ENCODE results near the gene FAM181A. TPM values are rescaled to one million over a fixed set of nuclear protein-coding genes. Genes with fewer than 3 reads are reported as not detected.

FAM181A gene
- polyA plus RNA-seq, 1 donor from 2014 or later, result 0.43 TPM

- no peak overlapping the region for H3K4me3 ChIP-seq (ENCODE audit: low read length)
- H3K27ac ChIP-seq (ENCODE audit: low read length), result no peak overlapping the region
- H2AFZ ChIP-seq (ENCODE audit: low read depth, low read length), result no peak overlapping the region
- H3K79me2 ChIP-seq (replicated peaks; ENCODE audit: insufficient read depth, low read length), result no peaks in the 10 kb centered on the region
- H3K9me3 ChIP-seq (ENCODE audit: low read length), result no peaks in the 10 kb centered on the region
- no peak for TF ChIP-seq RAD21 (conservative IDR thresholded peaks at IDR 0.05)
- TF ChIP-seq POLR2AphosphoS5 (IDR thresholded peaks at IDR 0.05), result no peak
- no peak for TF ChIP-seq TAF1 (IDR thresholded peaks at IDR 0.05; ENCODE audit: low read depth)
- TF ChIP-seq EZH2 (IDR thresholded peaks at IDR 0.05; ENCODE audit: borderline replicate concordance, insufficient read depth, low read length, poor library complexity, severe bottlenecking), result no peak
- TF ChIP-seq CTCF (IDR thresholded peaks at IDR 0.05; ENCODE audit: poor library complexity, severe bottlenecking), result no peak
- no peak for TF ChIP-seq MXI1 (conservative IDR thresholded peaks at IDR 0.05; ENCODE audit: poor library complexity, severe bottlenecking)
- no peak for TF ChIP-seq REST (IDR thresholded peaks at IDR 0.05; ENCODE audit: borderline replicate concordance)
- no peak for TF ChIP-seq SMC3 (conservative IDR thresholded peaks at IDR 0.05; ENCODE audit: poor library complexity)
- TF ChIP-seq EP300 (conservative IDR thresholded peaks at IDR 0.05; ENCODE audit: poor library complexity, severe bottlenecking), result no peak
- no peaks in the 10 kb centered on the region for H3F3A ChIP-seq (ENCODE audit: insufficient read depth, low read length, poor library complexity, severe bottlenecking)
- H4K20me1 ChIP-seq (ENCODE audit: insufficient read depth), result no peaks in the 10 kb centered on the region
- no peak overlapping the region for H3K4me2 ChIP-seq (ENCODE audit: low read length)
- H3K36me3 ChIP-seq (ENCODE audit: insufficient read depth, low read length), result no peaks in the 10 kb centered on the region
- H3K27me3 ChIP-seq (ENCODE audit: insufficient read depth, low read depth, low read length), result no peaks in the 10 kb centered on the region
- H3K9ac ChIP-seq (ENCODE audit: low read length), result no peak overlapping the region
- H3K9me2 ChIP-seq (ENCODE audit: insufficient read depth, low read length), result no peaks in the 10 kb centered on the region
These were observed 32.0 kb upstream of the FAM181A start for GRCh38 chr14:93895023-93895604.

GRCh38 chr14:93897476-93897845 lies 29.7 kb upstream of the FAM181A start:
- H3K9ac ChIP-seq (ENCODE audit: low read length), result no peak overlapping the region
- H3F3A ChIP-seq (ENCODE audit: insufficient read depth, low read length, poor library complexity, severe bottlenecking), result no peaks in the 10 kb centered on the region
- H3K4me3 ChIP-seq (ENCODE audit: low read length), result no peak overlapping the region
- no peaks in the 10 kb centered on the region for H3K36me3 ChIP-seq (ENCODE audit: insufficient read depth, low read length)
- no peaks in the 10 kb centered on the region for H3K79me2 ChIP-seq (replicated peaks; ENCODE audit: insufficient read depth, low read length)
- no peak overlapping the region for H3K27ac ChIP-seq (ENCODE audit: low read length)
- H3K9me3 ChIP-seq (ENCODE audit: low read length), result no peaks in the 10 kb centered on the region
- no peak for TF ChIP-seq TAF1 (IDR thresholded peaks at IDR 0.05; ENCODE audit: low read depth)
- TF ChIP-seq EZH2 (IDR thresholded peaks at IDR 0.05; ENCODE audit: borderline replicate concordance, insufficient read depth, low read length, poor library complexity, severe bottlenecking), result no peak
- no peak for TF ChIP-seq MXI1 (conservative IDR thresholded peaks at IDR 0.05; ENCODE audit: poor library complexity, severe bottlenecking)
- TF ChIP-seq REST (IDR thresholded peaks at IDR 0.05; ENCODE audit: borderline replicate concordance), result no peak
- TF ChIP-seq SMC3 (conservative IDR thresholded peaks at IDR 0.05; ENCODE audit: poor library complexity), result no peak
- no peak for TF ChIP-seq RAD21 (conservative IDR thresholded peaks at IDR 0.05)
- no peak for TF ChIP-seq CTCF (IDR thresholded peaks at IDR 0.05; ENCODE audit: poor library complexity, severe bottlenecking)
- TF ChIP-seq POLR2AphosphoS5 (IDR thresholded peaks at IDR 0.05), result no peak
- TF ChIP-seq EP300 (conservative IDR thresholded peaks at IDR 0.05; ENCODE audit: poor library complexity, severe bottlenecking), result no peak
- H3K9me2 ChIP-seq (ENCODE audit: insufficient read depth, low read length), result no peaks in the 10 kb centered on the region
- no peaks in the 10 kb centered on the region for H3K27me3 ChIP-seq (ENCODE audit: insufficient read depth, low read depth, low read length)
- no peak overlapping the region for H3K4me2 ChIP-seq (ENCODE audit: low read length)
- no peak overlapping the region for H2AFZ ChIP-seq (ENCODE audit: low read depth, low read length)
- no peaks in the 10 kb centered on the region for H4K20me1 ChIP-seq (ENCODE audit: insufficient read depth)
